ENCODE data around the gene ZNF184.

The ZNF184 gene

GRCh38 chr6:27472617-27473400, at the start of gene ZNF184:
ZNF184 (minus strand) TSS chr6:27473105; CDS start chr6:27472294, 811 bp downstream.
- peak; percentile 99 for DNase-seq (ENCODE audit: low read depth)

GRCh38 chr6:27518881-27519795, 46.2 kb upstream of the ZNF184 start:
- peak; percentile 90 for DNase-seq (ENCODE audit: low read depth)

- no peak for DNase-seq (ENCODE audit: low read depth)
These were observed 45.3 kb upstream of the ZNF184 start for GRCh38 chr6:27517928-27518787.

- DNase-seq (ENCODE audit: low read depth) = no peak
These were observed 44.3 kb upstream of the ZNF184 start for GRCh38 chr6:27517238-27517637.

GRCh38 chr6:27514906-27515495, 42.1 kb upstream of the ZNF184 start:
- DNase-seq (ENCODE audit: low read depth) = no peak

- no peak for DNase-seq (ENCODE audit: low read depth)
These were observed 39.6 kb upstream of the ZNF184 start for GRCh38 chr6:27512525-27512924.

GRCh38 chr6:27507041-27507956, 34.4 kb upstream of the ZNF184 start:
- no peak for DNase-seq (ENCODE audit: low read depth)

- peak; percentile 88 for DNase-seq (ENCODE audit: low read depth)
These were observed 32.5 kb upstream of the ZNF184 start for GRCh38 chr6:27505209-27506027.

GRCh38 chr6:27503436-27504030, 30.6 kb upstream of the ZNF184 start:
- peak; percentile 68 for DNase-seq (ENCODE audit: low read depth)

GRCh38 chr6:27502508-27503435, 29.9 kb upstream of the ZNF184 start:
- DNase-seq (ENCODE audit: low read depth) = peak; percentile 83

GRCh38 chr6:27501187-27501586, 28.3 kb upstream of the ZNF184 start:
- DNase-seq (ENCODE audit: low read depth) = no peak

GRCh38 chr6:27500177-27500576, 27.3 kb upstream of the ZNF184 start:
- no peak for DNase-seq (ENCODE audit: low read depth)

- DNase-seq (ENCODE audit: low read depth) = peak; percentile 91
These were observed 22.7 kb upstream of the ZNF184 start for GRCh38 chr6:27495386-27496135.

- no peak for DNase-seq (ENCODE audit: low read depth)
These were observed 22.1 kb upstream of the ZNF184 start for GRCh38 chr6:27494987-27495385.

GRCh38 chr6:27494103-27494502, 21.2 kb upstream of the ZNF184 start:
- DNase-seq (ENCODE audit: low read depth) = no peak

- DNase-seq (ENCODE audit: low read depth) = no peak
These were observed 19.8 kb upstream of the ZNF184 start for GRCh38 chr6:27492631-27493190.

Measured in iris pigment epithelial cell (primary cell).